ENCODE results near the gene TAF15. TPM values are rescaled to one million over a fixed set of nuclear protein-coding genes. Genes with fewer than 3 reads are reported as not detected.

TAF15 gene
- total and polyA plus RNA-seq, 4 experiments from 2014 or later, result 11.2 to 242 (median 131) TPM

Other genes starting within 250 kb of the TAF15 start
- gene SLFN14, start 248.7 kb upstream of the TAF15 start, total RNA-seq, result not detected
- under 1 TPM in 1 of 2 donors, not detected in 1; 0.18 TPM for gene SLFN14, start 248.7 kb upstream of the TAF15 start, polyA plus RNA-seq
- gene PEX12, start 230.9 kb upstream of the TAF15 start, total RNA-seq, result 1 to 10 TPM; 8.2 to 8.5 TPM
- 1 to 10 TPM; 1.3 to 2.8 TPM for gene PEX12, start 230.9 kb upstream of the TAF15 start, polyA plus RNA-seq
- gene AP2B1, start 222.2 kb upstream of the TAF15 start, total RNA-seq, result 100 to 1,000 TPM; 160 to 165 TPM
- 10 to 100 TPM; 54.1 to 75.4 TPM for gene AP2B1, start 222.2 kb upstream of the TAF15 start, polyA plus RNA-seq
- under 1 TPM in 1 of 2 experiments, not detected in 1; 0.15 TPM for gene RASL10B, start 77.8 kb upstream of the TAF15 start, total RNA-seq
- gene RASL10B, start 77.8 kb upstream of the TAF15 start, polyA plus RNA-seq, result under 1 TPM in 1 of 2 donors, not detected in 1; 0.15 TPM
- under 1 TPM in 1 of 2 experiments, not detected in 1; 0.26 TPM for gene GAS2L2, start 56.2 kb upstream of the TAF15 start, total RNA-seq
- gene GAS2L2, start 56.2 kb upstream of the TAF15 start, polyA plus RNA-seq, result under 1 TPM in 1 of 2 donors, not detected in 1; 0.13 TPM
- gene C17orf50, start 48.6 kb upstream of the TAF15 start, total RNA-seq, result not detected
- gene C17orf50, start 48.6 kb upstream of the TAF15 start, polyA plus RNA-seq, result not detected
- under 1 TPM; 0.64 to 0.96 TPM for gene MMP28, start 13.8 kb upstream of the TAF15 start, total RNA-seq
- under 1 TPM in 1 of 2 donors, not detected in 1; 0.23 TPM for gene MMP28, start 13.8 kb upstream of the TAF15 start, polyA plus RNA-seq
- gene HEATR9, start 59.4 kb downstream of the TAF15 start, total RNA-seq, result 1 to 10 TPM; 2.2 to 2.6 TPM
- not detected for gene HEATR9, start 59.4 kb downstream of the TAF15 start, polyA plus RNA-seq
- gene CCL5, start 70.9 kb downstream of the TAF15 start, total RNA-seq, result 100 to 1,000 TPM; 279 to 309 TPM
- gene CCL5, start 70.9 kb downstream of the TAF15 start, polyA plus RNA-seq, result 100 to 1,000 TPM; 156 to 210 TPM
- gene RDM1, start 121.3 kb downstream of the TAF15 start, total RNA-seq, result 1 to 10 TPM in 1 of 2 experiments, under 1 TPM in 1; 0.87 to 1.9 TPM
- gene RDM1, start 121.3 kb downstream of the TAF15 start, polyA plus RNA-seq, result under 1 TPM; 0.38 to 0.98 TPM
- gene LYZL6, start 134.2 kb downstream of the TAF15 start, total RNA-seq, result not detected
- gene LYZL6, start 134.2 kb downstream of the TAF15 start, polyA plus RNA-seq, result not detected
- gene CCL16, start 172.0 kb downstream of the TAF15 start, total RNA-seq, result not detected
- not detected for gene CCL16, start 172.0 kb downstream of the TAF15 start, polyA plus RNA-seq
- gene CCL14, start 177.2 kb downstream of the TAF15 start, total RNA-seq, result not detected
- not detected for gene CCL14, start 177.2 kb downstream of the TAF15 start, polyA plus RNA-seq
- gene CCL15, start 192.1 kb downstream of the TAF15 start, total RNA-seq, result not detected
- gene CCL15, start 192.1 kb downstream of the TAF15 start, polyA plus RNA-seq, result not detected
- not detected for gene CCL23, start 208.5 kb downstream of the TAF15 start, total RNA-seq
- gene CCL23, start 208.5 kb downstream of the TAF15 start, polyA plus RNA-seq, result not detected

Measured in CD4-positive, alpha-beta memory T cell (primary cell).